Endothelial cell of umbilical vein (primary cell): ENCODE measurements around the gene CIB2. TPM values are rescaled to one million over a fixed set of nuclear protein-coding genes. Genes with fewer than 3 reads are reported as not detected.

ENCODE experiments used
- BruUV-seq: library from RNA; stranded (reverse); fragments of 400-500 nt; replicated peaks from 2 replicates; lab custom pipeline; 2021; lab: Mats Ljungman, UMichigan
- CTCF ChIA-PET: fragments of 300-600, 350-600 bp; sonication (Branson Sonifier 250); formaldehyde crosslinking; loops from one replicate; lab custom pipeline; 2021; ENCODE audit warnings: antibody characterized with exemption, inconsistent platforms; lab: Charles Lee
- POLR2A ChIA-PET: fragments of 300-600, 350-600 bp; sonication (Branson Sonifier 250); formaldehyde crosslinking; loops from one replicate; lab custom pipeline; 2021; ENCODE audit warnings: antibody characterized with exemption, inconsistent platforms; lab: Charles Lee
- DNase-seq: peaks from one replicate; pipeline ENCODE4 v3.0.0-alpha.2; 2011; ENCODE audit warnings: low read depth, low spot score
- FAIRE-seq: peaks from 2 replicates; lab custom pipeline; 2011; peaks lifted over from hg19 to GRCh38; lab: Jason Lieb, UNC
- H2AFZ ChIP-seq: 2 replicates; pipeline ENCODE4 v1.6.0; 2012; ENCODE audit warnings: low read depth, low read length, control low read depth, inconsistent platforms
- H3K27ac ChIP-seq: 2 replicates; pipeline ENCODE4 v1.5.1; 2011; ENCODE audit warnings: low read depth, mild to moderate bottlenecking, control low read depth, low read length, moderate library complexity; ENCODE audit not compliant: insufficient read depth
- H3K27me3 ChIP-seq, 2 experiments: 2 replicates each; pipeline versions ENCODE4 v1.6.0 to v1.6.1; 2011; ENCODE audit warnings: low read length in 2 of 2, mixed read lengths in 1 of 2; ENCODE audit not compliant: control insufficient read depth in 2 of 2, insufficient read depth in 2 of 2
- H3K36me3 ChIP-seq, 2 experiments: 2 replicates in 1 of 2; 3 replicates in 1 of 2; pipeline ENCODE4 v1.5.1; 2011; ENCODE audit warnings: low read length in 2 of 2, mild to moderate bottlenecking in 1 of 2, moderate library complexity in 1 of 2; ENCODE audit not compliant: control insufficient read depth in 2 of 2, insufficient read depth in 2 of 2; ENCODE audit errors: extremely low read depth in 1 of 2
- H3K4me1 ChIP-seq: 3 replicates; pipeline ENCODE4 v1.5.1; 2011; ENCODE audit warnings: mild to moderate bottlenecking, low read length; ENCODE audit not compliant: control insufficient read depth, insufficient read depth; ENCODE audit errors: extremely low read depth
- H3K4me2 ChIP-seq: 2 replicates; pipeline ENCODE4 v1.6.1; 2011; ENCODE audit warnings: low read length, control low read depth, mixed read lengths; ENCODE audit not compliant: insufficient read depth
- H3K4me3 ChIP-seq, 3 experiments: fragments of 200-600 bp in 1 of 3; sonication (generic), shearing (Covaris generic) in 1 of 3; replicated peaks in 1 of 3; 2 replicates each; pipeline ENCODE4 v1.5.1; 2011 to 2016; ENCODE audit warnings: control low read depth in 3 of 3, low read length in 3 of 3, mild to moderate bottlenecking in 2 of 3, inconsistent platforms in 1 of 3, low read depth in 1 of 3, moderate library complexity in 1 of 3; ENCODE audit not compliant: insufficient read depth in 1 of 3
- H3K79me2 ChIP-seq: 2 replicates; pipeline ENCODE4 v1.6.0; 2012; ENCODE audit warnings: low read length, inconsistent platforms; ENCODE audit not compliant: control insufficient read depth, insufficient read depth
- H3K9ac ChIP-seq: replicated peaks from 2 replicates; pipeline ENCODE3; 2011; ENCODE audit warnings: low read length, control low read depth; ENCODE audit not compliant: insufficient read depth; ENCODE audit errors: extremely low read depth
- H3K9me1 ChIP-seq: replicated peaks from 3 replicates; pipeline ENCODE4 v1.6.0; 2011; ENCODE audit warnings: mild to moderate bottlenecking, low read length; ENCODE audit not compliant: control insufficient read depth, insufficient read depth; ENCODE audit errors: extremely low read depth
- H3K9me3 ChIP-seq: replicated peaks from 2 replicates; pipeline ENCODE4 v1.5.1; 2012; ENCODE audit warnings: low read length, inconsistent platforms; ENCODE audit not compliant: control insufficient read depth, insufficient read depth
- H4K20me1 ChIP-seq: replicated peaks from 2 replicates; pipeline ENCODE3; 2011; ENCODE audit warnings: mild to moderate bottlenecking, low read length; ENCODE audit not compliant: control insufficient read depth, insufficient read depth; ENCODE audit errors: extremely low read depth
- CTCF ChIP-seq, 2 donors: IDR thresholded peaks; 1 replicate in 1 of 2; 2 replicates in 1 of 2; pipeline ENCODE4 v1.5.1; 2011; ENCODE audit warnings: low read length in 2 of 2, mild to moderate bottlenecking in 2 of 2, moderate library complexity in 2 of 2, control low read depth in 1 of 2, inconsistent platforms in 1 of 2, low read depth in 1 of 2; ENCODE audit not compliant: insufficient read depth in 1 of 2; ENCODE audit errors: extremely low read depth in 1 of 2
- EZH2 ChIP-seq: IDR thresholded peaks from 2 replicates; pipeline ENCODE4 v1.6.1; 2012; ENCODE audit warnings: borderline replicate concordance, low read depth, mild to moderate bottlenecking, moderate library complexity, low read length, inconsistent platforms; ENCODE audit not compliant: severe bottlenecking
- FOS ChIP-seq: IDR thresholded peaks from 2 replicates; pipeline ENCODE4 v1.6.1; 2011; ENCODE audit warnings: mild to moderate bottlenecking, low read length, moderate library complexity, borderline replicate concordance; ENCODE audit not compliant: insufficient read depth
- GATA2 ChIP-seq: IDR thresholded peaks from 2 replicates; pipeline ENCODE4 v1.7.0; 2011; ENCODE audit warnings: low read depth, mild to moderate bottlenecking, moderate library complexity, mixed read lengths, low read length; ENCODE audit not compliant: insufficient read length, insufficient read depth
- MYC ChIP-seq: IDR thresholded peaks from one replicate; pipeline ENCODE4 v1.6.1; 2011; ENCODE audit warnings: mild to moderate bottlenecking, low read depth, low read length
- POLR2A ChIP-seq: IDR thresholded peaks from 2 replicates; pipeline ENCODE4 v1.6.1; 2012; ENCODE audit warnings: low read depth, mild to moderate bottlenecking, control low read depth, low read length
- POLR2AphosphoS5 ChIP-seq: IDR thresholded peaks from 2 replicates; pipeline ENCODE4 v1.6.1; 2012; ENCODE audit warnings: low read depth, mild to moderate bottlenecking, control low read depth, low read length, moderate library complexity; ENCODE audit not compliant: insufficient read depth
- dilution Hi-C: fragments of 300-500 bp; cut with MboI; formaldehyde crosslinking; loops from one replicate; pipeline ENCODE4 v1.15.0; 2019; ENCODE audit warnings: low sequenced_read_pairs; ENCODE audit not compliant: extremely low pct_ligation_motif_present
- intact Hi-C: fragments of 100-400 bp; cut with micrococcal nuclease; formaldehyde crosslinking; loops from one replicate; pipeline ENCODE4 v1.10.0; 2022
- polyA plus RNA-seq, 4 experiments: library from polyadenylated mRNA; depleted of rRNA in 3 of 4; stranded (reverse) in 3 of 4; unstranded in 1 of 4; fragments of >200 nt; gene quantifications; 2 replicates each; pipeline versions ENCODE4 v1.2.1 to v1.2.3, GENCODE V29; 2011 to 2012; ENCODE audit warnings: missing spikeins in 1 of 4
- total RNA-seq: library from RNA; stranded (reverse); gene quantifications from 2 replicates; pipeline ENCODE4 v1.2.3, GENCODE V29; 2021

The CIB2 gene
- total and polyA plus RNA-seq, 2 donors (not counting 3 experiments of a cell fraction or from before 2014, with no cell fraction given) = 4.0 to 7.7 TPM

- intact Hi-C loops = no loop called here
- Histone ChIP-seq H3K27ac (no peak overlapping the region), H3K9ac (no peak overlapping the region), H3K4me1 (no peaks in the 10 kb centered on the region), H4K20me1 (no peaks in the 10 kb centered on the region), H3K79me2 (no peaks in the 10 kb centered on the region), H3K4me2 (no peak overlapping the region), H3K27me3 (peaks cover 7 to 14% of the 10 kb centered on the region in 2 experiments), H2AFZ (no peak overlapping the region), H3K4me3 (no peak overlapping the region), H3K9me3 (no peaks in the 10 kb centered on the region), H3K9me1 (no peaks in the 10 kb centered on the region), H3K36me3 (no peaks in the 10 kb centered on the region)
- CTCF ChIA-PET = interaction anchor here (1.1 to 3.9 kb wide), 2 partner anchors 11 to 19 kb away, joined by 4 to 20 read pairs; no protein-coding TSS in a partner anchor
- no peak for TF ChIP-seq MYC
- TF ChIP-seq CTCF (IDR thresholded peaks at IDR 0.05; ENCODE audit: extremely low read depth in 1 of 2, insufficient read depth in 1 of 2, low read depth in 1 of 2, low read length in 2 of 2) = no peak
- TF ChIP-seq FOS = no peak
- no peak for TF ChIP-seq POLR2AphosphoS5
- TF ChIP-seq GATA2 = no peak
- TF ChIP-seq POLR2A = no peak
- TF ChIP-seq EZH2 = no peak
- DNase-seq (no peak), FAIRE-seq (no peak)
- BruUV-seq = no TSS peak
- dilution Hi-C loops = no loop called here
- POLR2A ChIA-PET = no interaction called here
These were observed 33.6 kb downstream of the CIB2 start for GRCh38 chr15:78097667-78098066.
